ENCODE measurements around the gene GRM1. TPM values are rescaled to one million over a fixed set of nuclear protein-coding genes. Genes with fewer than 3 reads are reported as not detected.

The GRM1 gene
- total RNA-seq, 1 donor from 2014 or later: under 0.01 TPM

DNA sequence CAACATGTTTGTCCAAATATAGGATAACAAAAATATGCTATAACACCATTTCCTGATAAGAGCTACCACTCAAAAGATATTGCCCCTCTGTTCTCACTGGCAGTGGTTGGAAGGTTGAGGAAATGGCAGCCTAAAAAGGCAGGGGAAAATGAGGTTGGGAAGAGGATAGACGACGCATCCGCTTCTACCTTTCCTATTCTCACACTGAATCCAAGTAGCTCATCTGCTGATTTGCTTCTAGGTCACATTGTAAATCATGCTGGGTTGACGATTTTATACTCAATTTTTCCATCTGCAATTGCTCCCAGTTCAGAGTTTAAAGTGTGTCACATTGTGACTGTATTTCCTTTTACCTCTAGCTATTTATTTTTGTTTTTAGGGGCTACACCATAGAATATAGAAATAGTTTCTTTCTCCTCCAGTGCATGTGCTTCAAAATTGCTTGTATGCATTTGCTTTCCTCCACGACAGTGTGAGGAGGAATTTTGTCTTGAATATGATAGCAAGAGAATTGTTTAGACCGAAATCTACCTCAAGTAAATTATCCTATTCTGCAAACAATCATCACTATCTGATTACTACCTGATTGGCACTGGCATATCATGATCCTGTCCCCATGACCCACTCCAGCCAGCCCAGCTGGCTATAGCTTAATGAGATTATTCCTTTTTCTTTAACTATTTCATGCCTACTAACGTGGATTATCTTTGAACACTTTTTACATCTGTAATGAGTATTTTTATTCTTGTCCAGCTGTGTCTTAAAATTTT lies 335.2 kb downstream of the GRM1 start:
- H3K27me3 ChIP-seq (ENCODE audit: control insufficient read depth, insufficient read depth, low read length): no peaks in the 10 kb centered on the region
- H3K4me3 ChIP-seq (ENCODE audit: low read depth, low read length): no peak overlapping the region
- no peaks in the 10 kb centered on the region for H3K36me3 ChIP-seq (ENCODE audit: control insufficient read depth, insufficient read depth, low read length)
- TF ChIP-seq, protein P1, sequence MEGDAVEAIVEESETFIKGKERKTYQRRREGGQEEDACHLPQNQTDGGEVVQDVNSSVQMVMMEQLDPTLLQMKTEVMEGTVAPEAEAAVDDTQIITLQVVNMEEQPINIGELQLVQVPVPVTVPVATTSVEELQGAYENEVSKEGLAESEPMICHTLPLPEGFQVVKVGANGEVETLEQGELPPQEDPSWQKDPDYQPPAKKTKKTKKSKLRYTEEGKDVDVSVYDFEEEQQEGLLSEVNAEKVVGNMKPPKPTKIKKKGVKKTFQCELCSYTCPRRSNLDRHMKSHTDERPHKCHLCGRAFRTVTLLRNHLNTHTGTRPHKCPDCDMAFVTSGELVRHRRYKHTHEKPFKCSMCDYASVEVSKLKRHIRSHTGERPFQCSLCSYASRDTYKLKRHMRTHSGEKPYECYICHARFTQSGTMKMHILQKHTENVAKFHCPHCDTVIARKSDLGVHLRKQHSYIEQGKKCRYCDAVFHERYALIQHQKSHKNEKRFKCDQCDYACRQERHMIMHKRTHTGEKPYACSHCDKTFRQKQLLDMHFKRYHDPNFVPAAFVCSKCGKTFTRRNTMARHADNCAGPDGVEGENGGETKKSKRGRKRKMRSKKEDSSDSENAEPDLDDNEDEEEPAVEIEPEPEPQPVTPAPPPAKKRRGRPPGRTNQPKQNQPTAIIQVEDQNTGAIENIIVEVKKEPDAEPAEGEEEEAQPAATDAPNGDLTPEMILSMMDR (IDR thresholded peaks at IDR 0.05; ENCODE audit: insufficient read depth, low read length, poor library complexity, severe bottlenecking): no peak
- DNase-seq (ENCODE audit: low read depth): no peak

DNA sequence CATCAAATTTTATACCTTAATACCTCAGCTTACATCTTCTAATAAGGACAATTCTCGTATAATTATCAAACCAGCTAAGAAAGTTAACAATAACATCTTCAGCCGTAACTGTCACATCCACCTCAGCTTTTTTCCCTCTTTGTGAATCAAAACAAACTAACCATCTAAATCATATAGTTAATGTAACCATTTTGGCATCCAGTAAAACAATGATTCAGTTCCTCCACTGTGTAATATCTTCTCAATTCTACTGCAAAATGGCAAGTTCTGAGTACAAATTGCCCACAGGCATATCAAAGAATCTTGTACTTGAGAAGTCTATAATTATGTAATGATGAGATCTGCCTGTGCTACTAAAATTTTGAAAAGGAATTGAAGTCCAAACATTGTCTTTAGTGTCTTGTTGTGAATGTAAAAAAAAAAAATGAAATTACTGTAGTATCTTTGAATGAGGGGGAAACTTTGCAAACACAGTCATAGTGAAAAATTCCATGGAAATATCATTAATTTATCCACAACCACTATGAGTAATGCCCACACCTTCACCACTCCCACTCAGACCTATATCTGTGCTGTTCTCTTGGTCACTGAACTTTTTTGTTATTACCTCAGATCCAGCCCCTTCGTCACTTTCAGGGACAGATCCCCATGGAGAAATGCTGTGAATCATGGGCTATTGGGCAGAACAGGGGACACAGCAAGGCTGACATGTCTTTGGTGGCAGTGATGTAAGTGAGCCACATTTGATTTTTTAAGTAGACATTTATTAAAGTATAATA lies 336.1 kb downstream of the GRM1 start:
- TF ChIP-seq, protein P1 (IDR thresholded peaks at IDR 0.05; ENCODE audit: insufficient read depth, low read length, poor library complexity, severe bottlenecking): no peak
- no peaks in the 10 kb centered on the region for H3K27me3 ChIP-seq (ENCODE audit: control insufficient read depth, insufficient read depth, low read length)
- no peaks in the 10 kb centered on the region for H3K36me3 ChIP-seq (ENCODE audit: control insufficient read depth, insufficient read depth, low read length)
- no peak for DNase-seq (ENCODE audit: low read depth)
- H3K4me3 ChIP-seq (ENCODE audit: low read depth, low read length): no peak overlapping the region

DNA sequence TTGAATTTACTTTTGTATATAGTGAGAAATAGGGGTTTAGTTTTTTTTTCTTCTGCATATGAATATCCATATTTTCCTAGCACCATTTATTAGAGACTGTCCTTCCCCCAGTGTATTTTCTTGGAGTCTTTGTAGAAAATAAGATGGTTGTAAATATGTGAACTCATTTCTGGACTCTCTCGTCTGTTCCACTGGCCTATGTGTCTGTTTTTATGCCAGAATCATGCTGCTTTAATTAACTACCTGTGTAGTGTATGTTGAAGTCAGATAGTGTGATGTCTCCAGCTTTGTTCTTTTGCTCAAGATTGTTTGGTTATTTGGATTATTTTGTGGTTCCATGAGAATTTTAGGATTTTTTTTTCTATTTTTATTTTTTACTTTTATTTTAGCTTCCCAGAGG lies 338.2 kb downstream of the GRM1 start:
- DNase-seq (ENCODE audit: low read depth): no peak
- no peaks in the 10 kb centered on the region for H3K36me3 ChIP-seq (ENCODE audit: control insufficient read depth, insufficient read depth, low read length)
- TF ChIP-seq, protein P1 (IDR thresholded peaks at IDR 0.05; ENCODE audit: insufficient read depth, low read length, poor library complexity, severe bottlenecking): no peak
- no peaks in the 10 kb centered on the region for H3K27me3 ChIP-seq (ENCODE audit: control insufficient read depth, insufficient read depth, low read length)
- H3K4me3 ChIP-seq (ENCODE audit: low read depth, low read length): no peak overlapping the region

DNA sequence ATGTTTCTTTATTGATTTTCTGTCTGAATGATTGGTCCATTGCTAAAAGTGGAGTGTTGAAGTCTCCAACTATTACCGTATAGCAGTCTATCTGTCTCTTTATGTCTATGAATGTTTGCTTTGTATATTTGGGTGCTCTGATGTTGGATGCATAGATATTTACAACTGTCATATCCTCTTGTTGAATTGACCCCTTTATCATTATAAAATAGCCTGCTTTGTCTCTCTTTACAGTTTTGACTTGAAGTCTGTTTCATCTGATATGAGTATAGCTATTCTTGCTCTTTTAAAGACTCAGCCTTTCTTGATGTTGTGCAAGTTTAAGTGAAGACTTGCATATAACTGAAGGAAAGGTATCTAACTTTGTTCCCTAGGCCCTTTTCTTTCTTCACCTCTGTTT lies 341.0 kb downstream of the GRM1 start:
- H3K36me3 ChIP-seq (ENCODE audit: control insufficient read depth, insufficient read depth, low read length): no peaks in the 10 kb centered on the region
- no peak overlapping the region for H3K4me3 ChIP-seq (ENCODE audit: low read depth, low read length)
- H3K27me3 ChIP-seq (ENCODE audit: control insufficient read depth, insufficient read depth, low read length): no peaks in the 10 kb centered on the region
- DNase-seq (ENCODE audit: low read depth): no peak
- TF ChIP-seq, protein P1 (IDR thresholded peaks at IDR 0.05; ENCODE audit: insufficient read depth, low read length, poor library complexity, severe bottlenecking): no peak

DNA sequence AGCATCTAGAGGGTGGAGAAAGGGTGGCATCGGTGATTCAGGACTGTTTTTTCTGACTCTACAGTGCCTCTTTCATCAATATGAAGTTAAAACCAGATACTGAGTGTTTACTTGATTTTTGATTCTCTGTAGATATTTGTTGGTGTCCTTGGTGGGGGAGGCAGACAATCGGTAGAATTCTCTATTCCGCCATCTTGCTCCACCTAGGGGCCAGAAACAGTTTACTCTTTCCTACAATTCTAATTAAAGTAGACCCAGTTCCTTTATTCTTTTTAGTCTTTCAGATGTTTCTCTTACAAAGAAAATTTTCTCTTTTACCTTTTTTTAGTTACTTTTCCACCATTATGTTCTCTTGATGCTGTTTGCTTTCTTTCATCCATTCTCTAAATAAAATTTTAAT lies 352.6 kb downstream of the GRM1 start:
- no peak overlapping the region for H3K4me3 ChIP-seq (ENCODE audit: low read depth, low read length)
- no peaks in the 10 kb centered on the region for H3K27me3 ChIP-seq (ENCODE audit: control insufficient read depth, insufficient read depth, low read length)
- no peaks in the 10 kb centered on the region for H3K36me3 ChIP-seq (ENCODE audit: control insufficient read depth, insufficient read depth, low read length)
- no peak for DNase-seq (ENCODE audit: low read depth)
- TF ChIP-seq, protein P1 (IDR thresholded peaks at IDR 0.05; ENCODE audit: insufficient read depth, low read length, poor library complexity, severe bottlenecking): peak; percentile 28

Measured in kidney epithelial cell (primary cell).